ENCODE results near the gene ACBD4. TPM values are rescaled to one million over a fixed set of nuclear protein-coding genes. Genes with fewer than 3 reads are reported as not detected.
A peak's percentile ranks its signal among the peaks of the same experiment; 100 is the strongest.

Gene ACBD4
- total RNA-seq, 4 donors from 2014 or later, result 2.2 to 3.2 (median 2.5) TPM

DNA sequence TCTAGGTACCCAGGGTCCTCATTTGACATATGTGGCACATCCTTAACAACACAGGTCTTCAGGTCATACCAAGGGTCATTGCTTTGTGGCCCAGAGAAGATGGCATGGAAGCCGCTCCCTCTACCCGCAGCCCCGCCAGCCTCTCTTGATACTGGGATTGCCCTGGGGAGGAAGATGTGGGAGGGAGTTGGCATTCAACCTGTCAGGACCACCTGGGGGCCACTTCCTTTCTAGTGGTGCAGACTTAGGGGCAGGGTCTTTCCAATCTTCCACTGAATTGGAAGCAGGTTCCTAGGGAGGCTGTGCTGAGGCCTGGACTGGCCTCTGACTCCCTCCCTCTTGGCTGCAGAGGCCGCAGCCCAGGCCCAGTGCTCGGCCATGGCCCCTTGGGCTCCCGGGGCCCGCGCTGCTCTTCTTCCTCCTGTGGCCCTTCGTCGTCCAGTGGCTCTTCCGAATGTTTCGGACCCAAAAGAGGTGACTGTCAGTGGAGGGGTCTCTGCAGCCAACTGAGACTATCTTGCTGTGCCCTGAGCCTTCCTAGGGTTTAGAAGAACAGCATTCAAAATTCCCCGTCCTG is 7.7 kb downstream of the ACBD4 start:
- Histone ChIP-seq H3K4me3 (peak overlapping the region in 3 of 4 donors; percentile 61 to 78 (median 65)), H3K27me3 (no peaks in the 10 kb centered on the region), H3K27ac (peak overlapping the region; percentile 84 to 90 (median 89)), H3K36me3 (no peaks in the 10 kb centered on the region), H3K9me3 (no peaks in the 10 kb centered on the region), H3K4me1 (peaks cover 16 to 24% of the 10 kb centered on the region in 2 donors)
- intact Hi-C loops (cut with DNase I; ENCODE audit: low total_unique reads), result no loop called here
- in situ Hi-C loops (cut with MboI; ENCODE audit: low sequenced_read_pairs in 4 of 4), result loop anchor here in 2 of 4 donors (5.0 to 25.0 kb wide), 2 partner anchors 54 to 231 kb away; partner anchors contain the start of gene GFAP (in 1 of the 2)
- DNase-seq (no peak), ATAC-seq (no peak)
- no peak for TF ChIP-seq POLR2A (IDR thresholded peaks at IDR 0.05)
- TF ChIP-seq, protein P1, sequence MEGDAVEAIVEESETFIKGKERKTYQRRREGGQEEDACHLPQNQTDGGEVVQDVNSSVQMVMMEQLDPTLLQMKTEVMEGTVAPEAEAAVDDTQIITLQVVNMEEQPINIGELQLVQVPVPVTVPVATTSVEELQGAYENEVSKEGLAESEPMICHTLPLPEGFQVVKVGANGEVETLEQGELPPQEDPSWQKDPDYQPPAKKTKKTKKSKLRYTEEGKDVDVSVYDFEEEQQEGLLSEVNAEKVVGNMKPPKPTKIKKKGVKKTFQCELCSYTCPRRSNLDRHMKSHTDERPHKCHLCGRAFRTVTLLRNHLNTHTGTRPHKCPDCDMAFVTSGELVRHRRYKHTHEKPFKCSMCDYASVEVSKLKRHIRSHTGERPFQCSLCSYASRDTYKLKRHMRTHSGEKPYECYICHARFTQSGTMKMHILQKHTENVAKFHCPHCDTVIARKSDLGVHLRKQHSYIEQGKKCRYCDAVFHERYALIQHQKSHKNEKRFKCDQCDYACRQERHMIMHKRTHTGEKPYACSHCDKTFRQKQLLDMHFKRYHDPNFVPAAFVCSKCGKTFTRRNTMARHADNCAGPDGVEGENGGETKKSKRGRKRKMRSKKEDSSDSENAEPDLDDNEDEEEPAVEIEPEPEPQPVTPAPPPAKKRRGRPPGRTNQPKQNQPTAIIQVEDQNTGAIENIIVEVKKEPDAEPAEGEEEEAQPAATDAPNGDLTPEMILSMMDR (IDR thresholded peaks at IDR 0.05 in 4 of 5, conservative IDR thresholded peaks at IDR 0.05 in 1 of 5), result no peak

DNA sequence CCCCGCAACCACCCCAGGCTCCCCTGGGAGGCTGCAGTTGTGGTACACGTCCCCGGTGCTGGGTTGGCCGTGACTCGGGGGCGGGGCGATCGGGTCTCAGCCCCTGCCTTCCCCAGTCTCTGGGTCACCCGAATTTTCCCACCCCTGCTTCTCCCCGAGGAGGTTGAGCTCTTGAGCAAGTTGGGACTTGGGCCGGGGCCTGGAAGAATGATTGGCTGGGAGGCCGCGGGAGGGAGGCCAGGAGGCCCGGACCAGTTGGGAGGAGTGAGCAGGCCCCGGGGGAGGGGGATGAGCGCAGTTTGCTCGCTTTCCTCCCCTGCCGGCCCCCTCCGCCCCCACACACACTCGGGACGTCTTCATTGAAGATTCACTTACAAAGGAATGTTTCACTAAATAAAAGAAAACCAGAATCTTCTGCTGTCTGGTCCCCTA is 8.3 kb downstream of the ACBD4 start:
- TF ChIP-seq POLR2A (IDR thresholded peaks at IDR 0.05), result no peak
- Histone ChIP-seq H3K36me3 (no peaks in the 10 kb centered on the region), H3K27ac (peak overlapping the region; percentile 84 to 90 (median 89)), H3K27me3 (no peaks in the 10 kb centered on the region), H3K9me3 (no peaks in the 10 kb centered on the region), H3K4me1 (peaks cover 16 to 24% of the 10 kb centered on the region in 2 donors), H3K4me3 (peak overlapping the region; percentile 61 to 78 (median 64))
- intact Hi-C loops (cut with DNase I; ENCODE audit: low total_unique reads) (no loop called here), in situ Hi-C loops (cut with MboI; ENCODE audit: low sequenced_read_pairs in 4 of 4) (loop anchor here in 2 of 4 donors (5.0 to 25.0 kb wide), 2 partner anchors 54 to 231 kb away; partner anchors contain the start of gene GFAP (in 1 of the 2))
- ATAC-seq (peak; percentile 8 to 12), DNase-seq (peak; percentile 75 to 87)

DNA sequence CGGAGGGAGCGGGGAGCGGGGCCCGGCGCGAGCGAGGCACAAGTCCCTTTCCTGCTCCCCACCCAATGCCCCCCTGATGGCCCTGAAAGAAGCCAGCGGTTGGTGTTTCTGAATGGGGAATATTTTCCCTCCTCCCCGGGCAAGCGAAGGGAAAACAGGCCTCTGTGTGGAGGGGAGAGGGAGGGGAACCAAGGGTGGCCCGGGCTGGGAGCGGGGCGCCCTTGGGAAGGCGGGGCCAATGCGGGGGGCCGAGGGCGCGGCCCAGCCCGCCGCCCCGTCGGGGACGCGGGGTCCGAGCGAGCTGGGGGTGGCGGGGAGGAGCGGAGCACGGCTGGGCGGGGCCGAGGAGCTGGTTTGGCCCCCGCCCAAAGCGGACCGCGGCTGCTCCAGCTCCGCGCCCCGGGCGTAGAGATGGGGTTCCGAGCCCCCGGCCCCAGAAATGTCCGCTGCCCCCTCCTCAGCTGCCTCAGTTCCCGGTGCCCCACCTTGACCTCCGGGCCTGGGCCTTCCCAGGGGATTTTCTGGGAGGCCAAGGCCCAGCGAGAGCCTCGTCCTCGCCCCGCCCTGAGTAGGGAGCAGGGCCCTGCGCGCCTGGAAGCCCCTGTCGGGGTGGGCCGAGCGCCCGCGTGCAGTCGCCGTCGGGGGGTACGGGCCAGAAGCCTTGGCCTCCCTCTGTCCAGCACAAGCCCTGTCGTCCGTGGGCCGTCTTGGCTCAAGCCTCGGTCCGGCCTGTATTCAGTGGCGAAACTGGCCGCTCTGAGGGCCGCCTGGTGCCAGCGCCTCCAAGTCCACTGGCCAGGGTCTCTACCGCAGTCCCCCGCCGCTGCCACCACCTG is 8.9 kb downstream of the ACBD4 start:
- intact Hi-C loops (cut with DNase I; ENCODE audit: low total_unique reads), result loop anchor here (5.0 kb wide), 1 partner anchor 1048 kb away; the partner anchor contains the start of gene KANSL1
- peak in 1 of 2 donors; percentile 31 for TF ChIP-seq POLR2A (IDR thresholded peaks at IDR 0.05)
- TF ChIP-seq, protein P1 (IDR thresholded peaks at IDR 0.05 in 4 of 5, conservative IDR thresholded peaks at IDR 0.05 in 1 of 5), result no peak
- peak in 1 of 2 donors; percentile 6 for ATAC-seq
- Histone ChIP-seq H3K4me3 (peak overlapping the region; percentile 61 to 78 (median 64)), H3K9me3 (no peaks in the 10 kb centered on the region), H3K27ac (peak overlapping the region; percentile 84 to 90 (median 89)), H3K27me3 (no peaks in the 10 kb centered on the region), H3K4me1 (peaks cover 16 to 24% of the 10 kb centered on the region in 2 donors), H3K36me3 (no peaks in the 10 kb centered on the region)
- no peak for DNase-seq
- in situ Hi-C loops (cut with MboI; ENCODE audit: low sequenced_read_pairs in 4 of 4), result loop anchor here in 2 of 4 donors (5.0 to 25.0 kb wide), 2 partner anchors 53 to 232 kb away; partner anchors contain the start of gene GFAP (in 1 of the 2)

DNA sequence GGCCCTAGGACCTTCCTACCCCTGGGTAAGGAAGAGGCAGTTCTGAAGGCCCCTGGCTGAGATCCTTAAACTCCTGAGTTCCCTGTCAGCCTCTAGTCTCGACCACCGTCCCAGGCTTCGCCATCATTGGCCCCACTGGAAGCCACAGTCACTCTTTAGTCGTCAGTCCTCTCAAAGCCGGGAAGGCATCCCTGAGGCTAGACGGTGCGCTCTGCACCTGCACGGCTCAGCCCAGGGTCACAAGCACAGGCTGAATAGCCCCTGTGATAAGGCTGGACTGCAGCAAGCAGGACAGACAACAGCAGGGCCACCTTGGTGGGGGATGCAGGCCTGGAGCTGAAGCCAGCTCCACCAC is 9.5 kb downstream of the ACBD4 start:
- Histone ChIP-seq H3K27me3 (no peaks in the 10 kb centered on the region), H3K36me3 (no peaks in the 10 kb centered on the region), H3K4me1 (peaks cover 16 to 24% of the 10 kb centered on the region in 2 donors), H3K27ac (peak overlapping the region; percentile 84 to 90 (median 89)), H3K9me3 (no peaks in the 10 kb centered on the region), H3K4me3 (peak overlapping the region; percentile 61 to 78 (median 64))
- in situ Hi-C loops (cut with MboI; ENCODE audit: low sequenced_read_pairs in 4 of 4) (loop anchor here in 1 of 4 donors (25.0 kb wide), 1 partner anchor 233 kb away; the partner anchor contains the start of gene GFAP), intact Hi-C loops (cut with DNase I; ENCODE audit: low total_unique reads) (loop anchor here (5.0 kb wide), 1 partner anchor 1047 kb away; the partner anchor contains the start of gene KANSL1)
- DNase-seq, result no peak
- TF ChIP-seq POLR2A (IDR thresholded peaks at IDR 0.05), result no peak
- TF ChIP-seq, protein P1 (IDR thresholded peaks at IDR 0.05 in 4 of 5, conservative IDR thresholded peaks at IDR 0.05 in 1 of 5), result no peak
- ATAC-seq, result no peak

Data from gastrocnemius medialis (tissue), 4 donors.